H9 (cell line): ENCODE measurements around the gene FSIP1. TPM values are rescaled to one million over a fixed set of nuclear protein-coding genes. Genes with fewer than 3 reads are reported as not detected.
A peak's percentile ranks its signal among the peaks of the same experiment; 100 is the strongest.

Experiments
- DNase-seq: peaks from one replicate; pipeline ENCODE4 v3.0.0-alpha.2; 2017
- H2AFZ ChIP-seq: one replicate; pipeline ENCODE4 v1.6.1; 2013; ENCODE audit warnings: mild to moderate bottlenecking, low read length, control low read depth, moderate library complexity
- H2AK5ac ChIP-seq: 2 replicates; pipeline ENCODE4 v1.6.1; 2013; ENCODE audit warnings: low read length, control low read depth, mixed read lengths; ENCODE audit not compliant: insufficient read length
- H2BK120ac ChIP-seq: one replicate; pipeline ENCODE4 v1.6.1; 2013; ENCODE audit warnings: low read depth, mild to moderate bottlenecking, low read length, control low read depth, inconsistent platforms; ENCODE audit not compliant: poor library complexity, severe bottlenecking
- H2BK12ac ChIP-seq: 2 replicates; pipeline ENCODE4 v1.6.1; 2013; ENCODE audit warnings: low read length, control low read depth, mixed read lengths, low read depth; ENCODE audit not compliant: insufficient read length
- H2BK15ac ChIP-seq: 2 replicates; pipeline ENCODE4 v1.6.1; 2013; ENCODE audit warnings: low read depth, low read length, control low read depth
- H2BK20ac ChIP-seq: one replicate; pipeline ENCODE4 v1.6.1; 2013; ENCODE audit warnings: low read depth, mild to moderate bottlenecking, low read length, control low read depth, inconsistent platforms; ENCODE audit not compliant: poor library complexity, severe bottlenecking
- H2BK5ac ChIP-seq: 2 replicates; pipeline ENCODE4 v1.6.1; 2013; ENCODE audit warnings: low read length, control low read depth, mixed read lengths; ENCODE audit not compliant: insufficient read length
- H3K14ac ChIP-seq: 2 replicates; pipeline ENCODE4 v1.6.1; 2013; ENCODE audit warnings: low read length, control low read depth; ENCODE audit not compliant: insufficient read depth
- H3K18ac ChIP-seq: 2 replicates; pipeline ENCODE4 v1.6.1; 2013; ENCODE audit warnings: low read depth, mild to moderate bottlenecking, mixed read lengths, low read length, control low read depth; ENCODE audit not compliant: insufficient read length
- H3K23ac ChIP-seq: 2 replicates; pipeline ENCODE4 v1.6.1; 2013; ENCODE audit warnings: low read length, control low read depth, mixed read lengths, low read depth; ENCODE audit not compliant: insufficient read length
- H3K23me2 ChIP-seq: 2 replicates; pipeline ENCODE4 v1.6.1; 2013; ENCODE audit warnings: low read depth, mild to moderate bottlenecking, mixed read lengths, low read length, control low read depth; ENCODE audit not compliant: insufficient read length, poor library complexity, severe bottlenecking
- H3K27ac ChIP-seq: 2 replicates; pipeline ENCODE4 v1.5.1; 2013; ENCODE audit warnings: low read length, control low read depth, mixed read lengths, low read depth; ENCODE audit not compliant: insufficient read length
- H3K27me3 ChIP-seq: 2 replicates; pipeline ENCODE4 v1.6.1; 2013; ENCODE audit warnings: low read length, control low read depth, inconsistent platforms; ENCODE audit not compliant: insufficient read depth
- H3K4ac ChIP-seq: 2 replicates; pipeline ENCODE4 v1.6.1; 2013; ENCODE audit warnings: low read depth, mild to moderate bottlenecking, control low read depth, inconsistent platforms, low read length, moderate library complexity
- H3K4me1 ChIP-seq: 2 replicates; pipeline ENCODE4 v1.6.1; 2013; ENCODE audit warnings: low read length, control low read depth, inconsistent platforms; ENCODE audit not compliant: insufficient read depth
- H3K4me2 ChIP-seq: 2 replicates; pipeline ENCODE4 v1.6.1; 2013; ENCODE audit warnings: low read length, control low read depth, mixed read lengths; ENCODE audit not compliant: insufficient read length, insufficient read depth
- H3K56ac ChIP-seq: 2 replicates; pipeline ENCODE4 v1.6.1; 2013; ENCODE audit warnings: low read depth, mild to moderate bottlenecking, mixed read lengths, low read length, control low read depth; ENCODE audit not compliant: insufficient read length
- H3K79me1 ChIP-seq: 2 replicates; pipeline ENCODE4 v1.6.1; 2013; ENCODE audit warnings: low read depth, mild to moderate bottlenecking, moderate library complexity, low read length, control low read depth, inconsistent platforms; ENCODE audit not compliant: insufficient read depth, poor library complexity, severe bottlenecking
- H3K79me2 ChIP-seq: 2 replicates; pipeline ENCODE4 v1.6.1; 2013; ENCODE audit warnings: low read length, control low read depth, inconsistent platforms; ENCODE audit not compliant: insufficient read depth
- H3K9ac ChIP-seq: 2 replicates; pipeline ENCODE4 v1.6.1; 2013; ENCODE audit warnings: low read length, control low read depth, mixed read lengths; ENCODE audit not compliant: insufficient read length; ENCODE audit errors: extremely low read depth
- H3K9me3 ChIP-seq: one replicate; pipeline ENCODE4 v1.6.1; 2013; ENCODE audit warnings: low read depth, low read length, inconsistent platforms; ENCODE audit not compliant: control insufficient read depth
- H3T11ph ChIP-seq: one replicate; pipeline ENCODE4 v1.6.1; 2013; ENCODE audit warnings: mild to moderate bottlenecking, low read length, control low read depth, inconsistent platforms
- H4K20me1 ChIP-seq: one replicate; pipeline ENCODE4 v1.6.1; 2013; ENCODE audit not compliant: control insufficient read depth, insufficient read length, insufficient read depth
- H4K5ac ChIP-seq: 2 replicates; pipeline ENCODE4 v1.6.1; 2013; ENCODE audit warnings: low read depth, mild to moderate bottlenecking, mixed read lengths, low read length, control low read depth; ENCODE audit not compliant: insufficient read length
- H4K8ac ChIP-seq: replicated peaks from 2 replicates; pipeline ENCODE4 v1.6.1; 2013; ENCODE audit warnings: low read length, control low read depth, mixed read lengths, low read depth; ENCODE audit not compliant: insufficient read length
- H4K91ac ChIP-seq: 2 replicates; pipeline ENCODE4 v1.6.1; 2013; ENCODE audit warnings: low read depth, mild to moderate bottlenecking, moderate library complexity, mixed read lengths, low read length, control low read depth; ENCODE audit not compliant: insufficient read length
- H3K27ac Mint-ChIP-seq, 3 experiments: 2 replicates in 2 of 3; 3 replicates in 1 of 3; pipeline ENCODE4 v1.8.0; 2020 to 2021; ENCODE audit warnings: mixed read lengths in 3 of 3, mild to moderate bottlenecking in 1 of 3, moderate library complexity in 1 of 3
- H3K27me3 Mint-ChIP-seq: 2 replicates; pipeline ENCODE4 v1.8.0; 2021; ENCODE audit warnings: low read depth, mild to moderate bottlenecking, moderate library complexity, mixed read lengths
- H3K36me3 Mint-ChIP-seq, 3 experiments: 2 replicates in 2 of 3; 3 replicates in 1 of 3; pipeline ENCODE4 v1.8.0; 2020 to 2021; ENCODE audit warnings: low read depth in 3 of 3, mixed read lengths in 3 of 3; ENCODE audit not compliant: insufficient read depth in 1 of 3
- H3K4me1 Mint-ChIP-seq, 2 experiments: 2 replicates each; pipeline ENCODE4 v1.8.0; 2020; ENCODE audit warnings: mixed read lengths in 2 of 2
- H3K4me3 Mint-ChIP-seq, 2 experiments: 2 replicates in 1 of 2; 3 replicates in 1 of 2; pipeline ENCODE4 v1.8.0; 2020 to 2021; ENCODE audit warnings: mild to moderate bottlenecking in 2 of 2, mixed read lengths in 2 of 2, moderate library complexity in 1 of 2
- H3K9me3 Mint-ChIP-seq, 2 experiments: 2 replicates in 1 of 2; 3 replicates in 1 of 2; pipeline ENCODE4 v1.8.0; 2020; ENCODE audit warnings: mild to moderate bottlenecking in 2 of 2, mixed read lengths in 2 of 2, moderate library complexity in 1 of 2
- CTCF ChIP-seq: fragments of 200-600 bp; sonication (generic); conservative IDR thresholded peaks from 3 replicates; pipeline ENCODE4 v1.8.0; 2021; ENCODE audit warnings: antibody characterized with exemption, mild to moderate bottlenecking
- WGBS: extraction: QIAGEN DNeasy Blood & Tissue Kit; methylation state at CpG from one replicate; pipeline ENCODE4 v1.1.7; 2013; ENCODE audit warnings: missing lambda C conversion rate, low lambda C conversion rate, mixed read lengths; ENCODE audit not compliant: insufficient read length; ENCODE audit errors: extremely low coverage; 5-methylcytosine and 5-hydroxymethylcytosine counted together
- total RNA-seq: library from RNA; stranded (reverse); gene quantifications from 2 replicates; pipeline ENCODE4 v1.2.1, GENCODE V29; 2021

Gene FSIP1
- total RNA-seq, 1 experiment from 2014 or later: 0.96 TPM

- Histone ChIP-seq H3K14ac (no peak overlapping the region), H2BK20ac (no peak overlapping the region), H3K79me1 (no peaks in the 10 kb centered on the region), H4K8ac (no peak overlapping the region), H4K91ac (no peak overlapping the region), H3K27ac (peak overlapping the region; percentile 43), H3T11ph (no peak overlapping the region), H4K20me1 (no peaks in the 10 kb centered on the region), H3K27me3 (no peaks in the 10 kb centered on the region), H3K79me2 (no peaks in the 10 kb centered on the region), H4K5ac (no peak overlapping the region), H2AK5ac (no peak overlapping the region), H2BK15ac (no peak overlapping the region), H2AFZ (peak overlapping the region; percentile 6), H2BK12ac (no peak overlapping the region), H2BK120ac (no peak overlapping the region), H3K4ac (no peak overlapping the region), H3K4me2 (peak overlapping the region; percentile 14), H3K23me2 (no peaks in the 10 kb centered on the region), H3K18ac (no peak overlapping the region), H2BK5ac (no peak overlapping the region), H3K9me3 (no peaks in the 10 kb centered on the region), H3K23ac (no peak overlapping the region), H3K4me1 (peaks cover 8% of the 10 kb centered on the region; the same call in 1 of the 2 replicates), H3K56ac (no peak overlapping the region), H3K9ac (no peak overlapping the region)
- DNase-seq: no peak
- peak overlapping the region in 1 of 2 experiments; percentile 41; a peak in 1 of 5 replicates for H3K4me3 Mint-ChIP-seq
- H3K36me3 Mint-ChIP-seq: no peaks in the 10 kb centered on the region
- H3K27ac Mint-ChIP-seq: peak overlapping the region; percentile 86 to 97 (median 93); a peak in 6 of 7 replicates
- TF ChIP-seq CTCF: no peak
- no peaks in the 10 kb centered on the region for H3K27me3 Mint-ChIP-seq
- peaks cover 39 to 50% of the 10 kb centered on the region in 2 experiments for H3K4me1 Mint-ChIP-seq
- WGBS: no CpG with 5 or more reads among the region's 3 CpGs
- no peaks in the 10 kb centered on the region for H3K9me3 Mint-ChIP-seq
Observed at GRCh38 chr15:39666677-39667076, 116.0 kb downstream of the FSIP1 start.
